ENCODE measurements around the gene RIN1. TPM values are rescaled to one million over a fixed set of nuclear protein-coding genes. Genes with fewer than 3 reads are reported as not detected.
A peak's percentile ranks its signal among the peaks of the same experiment; 100 is the strongest.

RIN1 gene
- total RNA-seq, 2 experiments from 2014 or later = 1.1 to 1.6 TPM

DNA sequence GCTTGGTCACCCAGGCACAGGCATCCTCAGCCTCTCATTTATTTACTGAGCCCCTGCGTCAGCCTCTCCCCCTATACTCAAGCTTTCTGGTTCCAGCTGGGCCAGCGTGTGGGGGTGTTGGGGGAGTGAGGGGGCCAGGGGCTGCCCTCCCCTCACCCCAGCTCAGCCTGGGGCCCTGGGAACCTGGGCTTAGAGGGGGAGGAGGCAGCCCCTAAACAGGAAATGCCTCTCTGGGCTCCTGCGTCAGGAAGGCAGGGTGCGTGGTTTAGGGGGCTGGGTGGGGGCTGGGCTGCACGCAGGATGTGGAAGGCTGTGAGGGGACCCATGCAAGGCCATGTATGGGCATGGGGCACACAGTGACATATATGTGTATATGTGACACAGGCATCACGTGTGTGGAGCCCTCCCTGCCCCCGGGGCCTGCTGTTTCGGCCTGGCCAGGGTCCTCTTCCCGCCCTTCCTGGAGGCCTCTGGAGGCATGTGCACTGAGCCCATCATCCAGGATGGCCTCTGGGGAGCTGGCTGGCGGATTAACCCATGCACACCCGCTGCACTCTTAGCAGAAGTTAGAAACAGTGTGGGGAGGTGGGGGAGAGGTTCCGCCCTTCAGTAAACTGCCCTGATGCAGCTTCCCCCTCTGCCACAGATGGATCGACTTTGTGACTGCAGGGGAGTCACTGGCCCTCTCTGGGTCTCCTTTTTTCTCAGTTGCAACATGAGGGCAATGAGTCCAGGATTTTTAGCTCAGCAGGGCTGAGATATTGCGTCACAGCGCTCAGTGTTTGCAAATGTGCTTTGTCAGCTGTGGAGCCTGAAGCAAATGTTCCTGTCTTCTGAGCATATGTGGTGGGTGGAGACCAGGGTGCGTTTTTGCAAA lies 18.3 kb downstream of the RIN1 start:
- Mint-ChIP-seq H3K36me3 (ENCODE audit: low read depth) (peaks cover 12% of the 10 kb centered on the region), H3K27me3 (no peaks in the 10 kb centered on the region), H3K4me1 (peaks cover 72% of the 10 kb centered on the region), H3K9me3 (peaks cover 6% of the 10 kb centered on the region), H3K4me3 (peak overlapping the region; percentile 42), H3K27ac (peak overlapping the region; percentile 97)
- POLR2A ChIA-PET = no interaction called here
- DNase-seq = peak; percentile 70
- CTCF ChIA-PET = interaction anchor here (0.6 to 3.8 kb wide), 6 partner anchors 12 to 1002 kb away, joined by 3 to 17 read pairs (median 3); partner anchors contain the start of gene YIF1A

DNA sequence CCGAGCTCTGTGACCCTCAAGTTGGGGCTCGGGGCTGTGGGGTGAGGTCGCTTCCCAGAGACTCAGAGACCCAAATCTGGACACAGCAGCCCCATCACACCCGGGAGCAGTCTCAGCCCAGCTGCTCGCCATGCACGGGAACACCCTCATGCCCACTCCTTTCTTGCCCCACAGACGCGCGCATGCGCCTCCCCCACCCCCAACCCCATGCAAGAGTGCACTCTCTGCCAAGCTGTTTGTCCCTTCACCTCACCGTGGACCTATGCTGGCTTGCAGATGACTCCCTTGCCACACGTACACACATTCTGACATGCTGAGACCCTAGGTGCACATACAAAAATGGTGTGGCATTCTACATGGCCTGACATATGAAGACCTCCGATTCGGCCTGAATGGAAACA lies 18.9 kb downstream of the RIN1 start:
- CTCF ChIA-PET = interaction anchor here (0.6 to 3.8 kb wide), 6 partner anchors 12 to 1001 kb away, joined by 3 to 17 read pairs (median 3); partner anchors contain the start of gene YIF1A
- Mint-ChIP-seq H3K4me3 (peak overlapping the region; percentile 42), H3K27me3 (no peaks in the 10 kb centered on the region), H3K4me1 (peaks cover 69% of the 10 kb centered on the region), H3K9me3 (peaks cover 6% of the 10 kb centered on the region), H3K36me3 (ENCODE audit: low read depth) (peaks cover 12% of the 10 kb centered on the region), H3K27ac (peak overlapping the region; percentile 97)
- DNase-seq = peak; percentile 44
- POLR2A ChIA-PET = no interaction called here

- ChIA-PET POLR2A (no interaction called here), CTCF (interaction anchor here (1.0 to 3.8 kb wide), 5 partner anchors 13 to 94 kb away, joined by 3 to 17 read pairs (median 3); partner anchors contain the start of gene YIF1A)
- H3K27me3 Mint-ChIP-seq = no peaks in the 10 kb centered on the region
- peak within 1 kb of the TSS; percentile 97 for H3K27ac Mint-ChIP-seq
- peaks cover 12% of the 10 kb centered on the region for H3K36me3 Mint-ChIP-seq (ENCODE audit: low read depth)
- H3K4me3 Mint-ChIP-seq = peak within 1 kb of the TSS; percentile 42
- DNase-seq = no peak
- H3K9me3 Mint-ChIP-seq = peaks cover 6% of the 10 kb centered on the region
- peaks cover 68% of the 10 kb centered on the region for H3K4me1 Mint-ChIP-seq
Measured at GRCh38 chr11:66316849-66317251, 19.4 kb downstream of the RIN1 start, which contains the start of gene CD248. Gene CD248 (minus strand): TSS chr11:66317044. CDS start chr11:66317027, 17 bp downstream.

DNA sequence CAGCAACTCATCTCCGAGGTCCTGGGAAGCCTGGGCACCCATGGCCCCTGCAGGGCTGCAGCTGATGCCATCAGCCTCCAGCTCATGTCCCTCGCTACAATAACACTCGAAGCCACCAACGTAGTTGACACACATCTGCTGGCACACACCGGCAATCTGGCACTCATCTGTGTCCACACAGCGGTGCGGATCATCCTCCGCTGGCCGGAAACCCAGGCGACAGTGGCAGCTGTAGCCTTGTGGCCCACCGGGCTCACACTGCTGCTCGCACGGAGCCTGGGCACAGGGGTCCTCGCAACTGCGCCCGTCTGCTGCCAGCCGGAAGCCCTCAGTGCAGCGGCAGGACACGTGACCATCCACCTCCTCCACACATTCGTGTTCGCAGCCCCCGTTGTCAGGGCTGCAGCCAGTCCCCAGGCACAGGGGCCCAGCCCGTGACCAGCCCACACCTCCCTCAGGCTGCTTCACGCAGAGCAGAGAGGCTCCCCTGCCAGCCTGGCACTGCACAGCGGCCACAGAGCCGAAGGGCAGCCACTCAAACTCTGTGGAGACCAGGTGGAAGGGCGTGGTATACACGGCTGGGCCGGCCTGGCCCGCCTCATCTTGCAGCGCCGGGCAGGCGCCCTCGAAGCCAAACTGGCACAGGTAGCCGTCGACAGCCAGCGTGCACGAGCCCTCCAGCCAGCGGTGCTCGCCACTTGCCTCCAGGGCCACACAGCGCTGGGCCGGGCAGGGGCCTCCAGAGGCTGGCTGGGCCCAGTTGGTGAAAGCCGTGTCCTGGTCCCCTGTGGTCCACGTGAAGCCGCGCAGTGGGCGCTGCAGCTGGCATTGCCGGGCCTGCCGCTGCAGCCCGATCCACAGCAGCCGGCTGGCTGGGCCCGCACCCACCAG lies 20.1 kb downstream of the RIN1 start:
- H3K27me3 Mint-ChIP-seq = no peaks in the 10 kb centered on the region
- peaks cover 70% of the 10 kb centered on the region for H3K4me1 Mint-ChIP-seq
- peaks cover 12% of the 10 kb centered on the region for H3K36me3 Mint-ChIP-seq (ENCODE audit: low read depth)
- ChIA-PET CTCF (interaction anchor here (0.9 to 3.8 kb wide), 5 partner anchors 11 to 93 kb away, joined by 3 to 17 read pairs (median 3); partner anchors contain the start of gene RIN1), POLR2A (no interaction called here)
- DNase-seq = no peak
- peak overlapping the region; percentile 41 for H3K27ac Mint-ChIP-seq
- peaks cover 6% of the 10 kb centered on the region for H3K9me3 Mint-ChIP-seq
- peak overlapping the region; percentile 40 for H3K4me3 Mint-ChIP-seq

- Mint-ChIP-seq H3K4me3 (peak overlapping the region; percentile 40), H3K27ac (peak overlapping the region; percentile 82)
- POLR2A ChIA-PET = no interaction called here
Measured at GRCh38 chr11:66315498-66315885, 20.7 kb downstream of the RIN1 start.

DNA sequence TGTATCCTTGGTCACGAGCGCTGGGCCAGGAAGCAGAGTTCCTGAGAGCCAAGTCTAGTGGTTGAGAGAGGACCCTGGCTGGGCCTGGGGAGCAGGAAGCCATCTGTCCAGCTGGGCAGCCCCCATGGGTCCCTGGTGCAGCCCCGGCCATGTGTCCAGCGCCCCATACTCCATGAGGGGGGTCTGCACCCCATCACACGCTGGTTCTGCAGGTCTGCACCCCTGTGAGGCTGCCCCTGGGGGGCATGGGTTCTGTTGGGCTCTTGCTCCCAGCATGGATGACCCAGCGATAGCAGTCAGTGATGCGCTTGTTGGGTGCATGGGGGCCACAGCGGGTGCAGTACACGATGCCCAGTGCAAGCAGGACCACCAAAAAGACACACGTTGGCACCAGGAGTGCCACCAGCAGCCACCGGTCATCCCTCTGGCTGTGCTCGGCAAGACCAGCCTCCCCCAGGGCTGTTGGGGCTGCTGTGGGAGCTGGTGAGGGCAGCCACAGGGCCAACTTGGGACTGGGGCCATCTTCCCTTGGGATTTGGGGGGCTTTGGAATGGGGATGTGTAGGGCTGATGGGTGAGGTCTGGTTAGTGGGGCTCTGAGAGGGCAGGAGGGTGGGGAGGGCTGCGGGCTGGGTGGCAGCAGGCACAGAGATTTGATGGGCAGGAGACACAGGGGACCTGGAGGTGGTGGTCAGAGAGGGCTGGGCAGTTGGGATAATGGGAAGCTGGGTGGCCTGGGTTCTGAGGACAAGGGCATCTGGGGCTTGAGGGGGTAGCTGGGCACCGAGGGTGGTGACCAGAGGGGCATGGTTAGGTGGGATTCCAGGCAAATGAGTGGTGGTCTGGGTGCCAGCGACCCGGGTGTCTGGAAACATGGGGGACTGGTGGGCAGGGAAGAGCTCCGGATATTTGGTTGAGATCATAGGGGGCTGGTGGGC lies 21.4 kb downstream of the RIN1 start:
- no peak for DNase-seq
- ChIA-PET POLR2A (no interaction called here), CTCF (interaction anchor here (0.9 to 1.4 kb wide), 4 partner anchors 10 to 74 kb away, joined by 3 to 5 read pairs (median 3); partner anchors contain the start of gene RIN1)
- Mint-ChIP-seq H3K4me3 (peak overlapping the region; percentile 53), H3K27me3 (no peaks in the 10 kb centered on the region), H3K36me3 (ENCODE audit: low read depth) (peaks cover 4% of the 10 kb centered on the region), H3K9me3 (peaks cover under 1% of the 10 kb centered on the region), H3K4me1 (peaks cover 63% of the 10 kb centered on the region), H3K27ac (peak overlapping the region; percentile 82)

More at GRCh38 chr11:66315498-66315885, 20.7 kb downstream of the RIN1 start:
- peaks cover 10% of the 10 kb centered on the region for H3K36me3 Mint-ChIP-seq (ENCODE audit: low read depth)
- CTCF ChIA-PET = interaction anchor here (0.9 to 3.8 kb wide), 4 partner anchors 10 to 73 kb away, joined by 3 to 17 read pairs (median 4); partner anchors contain the start of gene RIN1
- H3K4me1 Mint-ChIP-seq = peaks cover 68% of the 10 kb centered on the region
- peaks cover 6% of the 10 kb centered on the region for H3K9me3 Mint-ChIP-seq
- DNase-seq = no peak
- no peaks in the 10 kb centered on the region for H3K27me3 Mint-ChIP-seq

DNA sequence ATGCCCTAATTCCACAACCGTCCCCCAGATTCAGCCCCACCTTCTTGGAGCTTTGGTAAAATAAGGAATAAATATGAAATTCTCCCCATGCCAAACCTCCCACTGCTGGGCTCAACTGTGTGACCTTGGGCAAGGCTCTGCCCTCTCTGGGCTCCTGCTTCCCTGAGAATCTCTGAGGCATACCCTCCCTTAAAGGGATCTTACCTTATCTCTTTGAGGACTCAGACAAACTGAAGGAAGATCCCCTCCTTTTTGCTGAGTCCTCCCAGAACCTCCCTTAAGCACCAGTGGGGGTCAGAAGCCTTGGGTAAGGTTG lies 22.1 kb downstream of the RIN1 start:
- DNase-seq = no peak
- peaks cover 57% of the 10 kb centered on the region for H3K4me1 Mint-ChIP-seq
- CTCF ChIA-PET = interaction anchor here (1.1 to 1.4 kb wide), 2 partner anchors 15 to 36 kb away, joined by 3 read pairs; no protein-coding TSS in a partner anchor
- POLR2A ChIA-PET = no interaction called here
- peak overlapping the region; percentile 99 for H3K27ac Mint-ChIP-seq
- peaks cover 3% of the 10 kb centered on the region for H3K36me3 Mint-ChIP-seq (ENCODE audit: low read depth)
- H3K9me3 Mint-ChIP-seq = no peaks in the 10 kb centered on the region
- no peaks in the 10 kb centered on the region for H3K27me3 Mint-ChIP-seq
- peak overlapping the region; percentile 53 for H3K4me3 Mint-ChIP-seq

- peak overlapping the region; percentile 87 for H3K4me3 Mint-ChIP-seq
- POLR2A ChIA-PET = no interaction called here
- no peaks in the 10 kb centered on the region for H3K27me3 Mint-ChIP-seq
Measured at GRCh38 chr11:66313321-66314185, 22.7 kb downstream of the RIN1 start.

GRCh38 chr11:66312549-66313320 lies 23.5 kb downstream of the RIN1 start:
- peak; percentile 100 for DNase-seq
- CTCF ChIA-PET = interaction anchor here (0.5 to 3.5 kb wide), 27 partner anchors 10 to 453 kb away, joined by 3 to 18 read pairs (median 4); partner anchors contain the start of genes MRPL11, RIN1 and YIF1A
- H3K27me3 Mint-ChIP-seq = no peaks in the 10 kb centered on the region

More at GRCh38 chr11:66313321-66314185, 22.7 kb downstream of the RIN1 start:
- Mint-ChIP-seq H3K4me1 (peaks cover 51% of the 10 kb centered on the region), H3K9me3 (no peaks in the 10 kb centered on the region), H3K27ac (peak overlapping the region; percentile 99), H3K36me3 (ENCODE audit: low read depth) (peaks cover under 1% of the 10 kb centered on the region)
- DNase-seq = no peak
- CTCF ChIA-PET = interaction anchor here (0.5 to 3.5 kb wide), 13 partner anchors 11 to 454 kb away, joined by 3 to 18 read pairs (median 4); partner anchors contain the start of gene YIF1A

GRCh38 chr11:66311965-66312548 lies 24.2 kb downstream of the RIN1 start:
- Mint-ChIP-seq H3K4me1 (peaks cover 36% of the 10 kb centered on the region), H3K36me3 (ENCODE audit: low read depth) (no peaks in the 10 kb centered on the region), H3K27me3 (peaks cover 3% of the 10 kb centered on the region), H3K4me3 (peak overlapping the region; percentile 87), H3K27ac (peak overlapping the region; percentile 99), H3K9me3 (no peaks in the 10 kb centered on the region)
- ChIA-PET CTCF (interaction anchor here (0.7 to 3.5 kb wide), 40 partner anchors 10 to 452 kb away, joined by 3 to 18 read pairs (median 4); partner anchors contain the start of genes CTSF, MRPL11, RIN1 and YIF1A), POLR2A (no interaction called here)
- peak; percentile 98 for DNase-seq

More at GRCh38 chr11:66312549-66313320, 23.5 kb downstream of the RIN1 start:
- Mint-ChIP-seq H3K36me3 (ENCODE audit: low read depth) (no peaks in the 10 kb centered on the region), H3K4me1 (peaks cover 43% of the 10 kb centered on the region), H3K27ac (peak overlapping the region; percentile 99), H3K9me3 (no peaks in the 10 kb centered on the region), H3K4me3 (peak overlapping the region; percentile 87)
- POLR2A ChIA-PET = no interaction called here

All from activated CD4-positive, alpha-beta T cell treated with anti-CD3 and anti-CD28 coated beads, Interleukin-2, amount 10 ng/mL, durations not matched to agents 7 days and 5 days (primary cell).